SK-N-SH treated with all-trans-retinoic acid at 6 μM for 48 hours (cell line): ENCODE data around the gene TTC7B.

Experiments
- ARNTL ChIP-seq: fragments of 450-650 bp; formaldehyde crosslinking; IDR thresholded peaks from 2 replicates; pipeline ENCODE4 v1.5.0; 2020; ENCODE audit warnings: low read depth, mild to moderate bottlenecking, moderate library complexity, borderline replicate concordance
- RARB ChIP-seq: fragments of 250-450 bp; sonication (Bioruptor Pico); IDR thresholded peaks from 2 replicates; pipeline ENCODE4 v1.8.0; 2021; ENCODE audit warnings: mild to moderate bottlenecking, moderate library complexity
- SNAI2 ChIP-seq: fragments of 250-450 bp; sonication (Bioruptor Pico); IDR thresholded peaks from 2 replicates; pipeline ENCODE4 v1.5.0; 2020; ENCODE audit warnings: mild to moderate bottlenecking, moderate library complexity
- TF ChIP-seq, protein P1 (sequence below): fragments of 250-450 bp; sonication (Bioruptor Pico); IDR thresholded peaks from 2 replicates; pipeline ENCODE4 v1.8.0; 2020; ENCODE audit warnings: mild to moderate bottlenecking, moderate library complexity, borderline replicate concordance

- no peak for TF ChIP-seq ARNTL
- TF ChIP-seq, protein P1, sequence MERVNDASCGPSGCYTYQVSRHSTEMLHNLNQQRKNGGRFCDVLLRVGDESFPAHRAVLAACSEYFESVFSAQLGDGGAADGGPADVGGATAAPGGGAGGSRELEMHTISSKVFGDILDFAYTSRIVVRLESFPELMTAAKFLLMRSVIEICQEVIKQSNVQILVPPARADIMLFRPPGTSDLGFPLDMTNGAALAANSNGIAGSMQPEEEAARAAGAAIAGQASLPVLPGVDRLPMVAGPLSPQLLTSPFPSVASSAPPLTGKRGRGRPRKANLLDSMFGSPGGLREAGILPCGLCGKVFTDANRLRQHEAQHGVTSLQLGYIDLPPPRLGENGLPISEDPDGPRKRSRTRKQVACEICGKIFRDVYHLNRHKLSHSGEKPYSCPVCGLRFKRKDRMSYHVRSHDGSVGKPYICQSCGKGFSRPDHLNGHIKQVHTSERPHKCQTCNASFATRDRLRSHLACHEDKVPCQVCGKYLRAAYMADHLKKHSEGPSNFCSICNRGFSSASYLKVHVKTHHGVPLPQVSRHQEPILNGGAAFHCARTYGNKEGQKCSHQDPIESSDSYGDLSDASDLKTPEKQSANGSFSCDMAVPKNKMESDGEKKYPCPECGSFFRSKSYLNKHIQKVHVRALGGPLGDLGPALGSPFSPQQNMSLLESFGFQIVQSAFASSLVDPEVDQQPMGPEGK (CRISPR knock-in tag) = no peak
- no peak for TF ChIP-seq SNAI2 (CRISPR knock-in tag)
- TF ChIP-seq RARB (CRISPR knock-in tag) = no peak
These were observed 13.0 kb downstream of the TTC7B start for GRCh38 chr14:90803249-90803648.
